Activated B cell treated with CpG ODN at 0.5 μM for 24 hours (primary cell): ENCODE results near the gene EML1. TPM values are rescaled to one million over a fixed set of nuclear protein-coding genes. Genes with fewer than 3 reads are reported as not detected.

Experiments
- ATAC-seq: fragments of 200-7000 bp; cut with Tn5 transposase; one replicate; pipeline ENCODE4 v1.10.0; 2021; ENCODE audit warnings: low read depth, mild to moderate bottlenecking, moderate library complexity
- CTCF ChIA-PET: fragments of 350-600 bp; sonication (Branson Sonifier 250); formaldehyde crosslinking; loops from one replicate; lab custom pipeline; 2021; ENCODE audit warnings: antibody characterized with exemption; lab: Charles Lee
- POLR2A ChIA-PET: fragments of 350-600 bp; sonication (Branson Sonifier 250); formaldehyde crosslinking; loops from one replicate; lab custom pipeline; 2021; ENCODE audit warnings: antibody characterized with exemption; lab: Charles Lee
- DNase-seq: peaks from one replicate; pipeline ENCODE4 v3.0.0; 2022
- H3K27ac Mint-ChIP-seq: one replicate; pipeline ENCODE4 v1.8.0; 2020; ENCODE audit warnings: mixed read lengths
- H3K27me3 Mint-ChIP-seq: one replicate; pipeline ENCODE4 v1.8.0; 2021; ENCODE audit warnings: mixed read lengths
- H3K36me3 Mint-ChIP-seq: one replicate; pipeline ENCODE4 v1.8.0; 2021; ENCODE audit warnings: low read depth, mixed read lengths
- H3K4me1 Mint-ChIP-seq: one replicate; pipeline ENCODE4 v1.8.0; 2021; ENCODE audit warnings: mixed read lengths
- H3K4me3 Mint-ChIP-seq: one replicate; pipeline ENCODE4 v1.8.0; 2020; ENCODE audit warnings: mild to moderate bottlenecking, mixed read lengths
- H3K9me3 Mint-ChIP-seq: one replicate; pipeline ENCODE4 v1.8.0; 2020; ENCODE audit warnings: mixed read lengths
- intact Hi-C: fragments of 100-400 bp; cut with micrococcal nuclease; formaldehyde crosslinking; loops from one replicate; pipeline ENCODE4 v1.15.1; 2024
- total RNA-seq: library from RNA; stranded (reverse); gene quantifications from 2 replicates; pipeline ENCODE4 v1.2.3, GENCODE V29; 2022
- TF ChIP-seq, protein P1 (sequence below): fragments of 200-600 bp; IDR thresholded peaks from one replicate; pipeline ENCODE4 v1.8.0; 2022; ENCODE audit warnings: antibody characterized with exemption, mild to moderate bottlenecking

EML1 gene
- total RNA-seq, 1 donor from 2014 or later = not detected

DNA sequence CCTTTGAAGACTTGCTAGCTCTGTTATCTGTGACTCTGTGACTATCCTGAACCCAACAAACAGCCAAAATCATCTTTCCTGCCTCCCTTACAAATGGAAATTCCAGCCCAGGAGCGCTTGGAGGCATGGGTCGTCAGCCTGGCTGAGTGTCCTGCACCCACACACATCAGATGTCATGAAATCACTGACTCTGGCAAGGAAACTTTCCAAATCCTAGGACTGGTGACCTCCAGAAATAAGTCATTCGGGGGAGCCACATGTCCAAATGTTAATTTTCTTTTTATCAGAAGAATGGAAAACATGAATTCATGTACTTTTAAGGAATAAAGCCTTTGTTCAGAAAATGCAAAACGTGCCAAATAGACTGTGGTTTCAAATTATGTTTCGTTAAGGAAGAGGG lies 175.7 kb downstream of the EML1 start:
- intact Hi-C loops = no loop called here
- TF ChIP-seq, protein P1, sequence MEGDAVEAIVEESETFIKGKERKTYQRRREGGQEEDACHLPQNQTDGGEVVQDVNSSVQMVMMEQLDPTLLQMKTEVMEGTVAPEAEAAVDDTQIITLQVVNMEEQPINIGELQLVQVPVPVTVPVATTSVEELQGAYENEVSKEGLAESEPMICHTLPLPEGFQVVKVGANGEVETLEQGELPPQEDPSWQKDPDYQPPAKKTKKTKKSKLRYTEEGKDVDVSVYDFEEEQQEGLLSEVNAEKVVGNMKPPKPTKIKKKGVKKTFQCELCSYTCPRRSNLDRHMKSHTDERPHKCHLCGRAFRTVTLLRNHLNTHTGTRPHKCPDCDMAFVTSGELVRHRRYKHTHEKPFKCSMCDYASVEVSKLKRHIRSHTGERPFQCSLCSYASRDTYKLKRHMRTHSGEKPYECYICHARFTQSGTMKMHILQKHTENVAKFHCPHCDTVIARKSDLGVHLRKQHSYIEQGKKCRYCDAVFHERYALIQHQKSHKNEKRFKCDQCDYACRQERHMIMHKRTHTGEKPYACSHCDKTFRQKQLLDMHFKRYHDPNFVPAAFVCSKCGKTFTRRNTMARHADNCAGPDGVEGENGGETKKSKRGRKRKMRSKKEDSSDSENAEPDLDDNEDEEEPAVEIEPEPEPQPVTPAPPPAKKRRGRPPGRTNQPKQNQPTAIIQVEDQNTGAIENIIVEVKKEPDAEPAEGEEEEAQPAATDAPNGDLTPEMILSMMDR = no peak
- H3K9me3 Mint-ChIP-seq = no peaks in the 10 kb centered on the region
- no peak overlapping the region for H3K27ac Mint-ChIP-seq
- no peak for DNase-seq
- peaks cover 12% of the 10 kb centered on the region for H3K4me1 Mint-ChIP-seq
- peaks cover 50% of the 10 kb centered on the region for H3K27me3 Mint-ChIP-seq
- no peak overlapping the region for H3K4me3 Mint-ChIP-seq
- ChIA-PET CTCF (interaction anchor here (0.7 kb wide), 1 partner anchor 13 kb away, joined by 3 read pairs; no protein-coding TSS in a partner anchor), POLR2A (no interaction called here)
- no peaks in the 10 kb centered on the region for H3K36me3 Mint-ChIP-seq
- ATAC-seq = no peak

DNA sequence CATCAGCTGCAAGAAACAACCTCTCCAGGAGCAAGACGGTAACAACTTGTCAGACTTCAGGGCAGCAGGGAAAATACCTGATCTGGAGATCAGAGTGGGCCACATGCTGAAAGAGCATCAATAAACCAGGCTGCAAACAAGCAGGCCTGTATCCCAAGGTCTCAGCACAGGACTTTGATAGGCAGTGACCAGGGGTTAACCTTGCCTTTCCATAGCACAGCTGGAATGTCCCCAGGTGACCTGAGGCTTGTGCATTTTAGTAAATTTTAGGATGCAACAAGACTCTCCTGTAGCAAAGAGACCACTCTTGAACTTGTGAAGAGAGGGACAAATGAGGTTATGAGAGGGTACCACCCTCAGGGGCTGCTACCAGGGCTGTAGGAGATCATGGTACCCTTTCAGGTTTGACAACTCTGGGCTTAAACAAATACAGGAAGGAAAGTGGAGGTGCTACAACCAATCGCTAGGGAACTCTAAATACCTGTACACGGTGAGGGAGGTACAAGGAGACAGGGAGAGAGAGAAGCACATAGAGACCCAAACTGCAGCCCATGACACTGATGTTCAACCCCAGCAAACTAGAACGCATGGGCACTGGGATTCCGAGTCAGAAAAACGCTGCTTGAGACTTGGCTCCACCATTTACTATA lies 176.6 kb downstream of the EML1 start:
- CTCF ChIA-PET = interaction anchor here (0.7 kb wide), 1 partner anchor 12 kb away, joined by 3 read pairs; no protein-coding TSS in a partner anchor
- intact Hi-C loops = loop anchor here (5.0 kb wide), 1 partner anchor 287 kb away; the partner anchor contains the start of gene CYP46A1
- DNase-seq (no peak), ATAC-seq (no peak)
- Mint-ChIP-seq H3K9me3 (no peaks in the 10 kb centered on the region), H3K27me3 (peaks cover 52% of the 10 kb centered on the region), H3K36me3 (no peaks in the 10 kb centered on the region), H3K4me3 (peak overlapping the region; percentile 76), H3K27ac (no peak overlapping the region), H3K4me1 (peaks cover 12% of the 10 kb centered on the region)
- POLR2A ChIA-PET = no interaction called here
- TF ChIP-seq, protein P1 = no peak

DNA sequence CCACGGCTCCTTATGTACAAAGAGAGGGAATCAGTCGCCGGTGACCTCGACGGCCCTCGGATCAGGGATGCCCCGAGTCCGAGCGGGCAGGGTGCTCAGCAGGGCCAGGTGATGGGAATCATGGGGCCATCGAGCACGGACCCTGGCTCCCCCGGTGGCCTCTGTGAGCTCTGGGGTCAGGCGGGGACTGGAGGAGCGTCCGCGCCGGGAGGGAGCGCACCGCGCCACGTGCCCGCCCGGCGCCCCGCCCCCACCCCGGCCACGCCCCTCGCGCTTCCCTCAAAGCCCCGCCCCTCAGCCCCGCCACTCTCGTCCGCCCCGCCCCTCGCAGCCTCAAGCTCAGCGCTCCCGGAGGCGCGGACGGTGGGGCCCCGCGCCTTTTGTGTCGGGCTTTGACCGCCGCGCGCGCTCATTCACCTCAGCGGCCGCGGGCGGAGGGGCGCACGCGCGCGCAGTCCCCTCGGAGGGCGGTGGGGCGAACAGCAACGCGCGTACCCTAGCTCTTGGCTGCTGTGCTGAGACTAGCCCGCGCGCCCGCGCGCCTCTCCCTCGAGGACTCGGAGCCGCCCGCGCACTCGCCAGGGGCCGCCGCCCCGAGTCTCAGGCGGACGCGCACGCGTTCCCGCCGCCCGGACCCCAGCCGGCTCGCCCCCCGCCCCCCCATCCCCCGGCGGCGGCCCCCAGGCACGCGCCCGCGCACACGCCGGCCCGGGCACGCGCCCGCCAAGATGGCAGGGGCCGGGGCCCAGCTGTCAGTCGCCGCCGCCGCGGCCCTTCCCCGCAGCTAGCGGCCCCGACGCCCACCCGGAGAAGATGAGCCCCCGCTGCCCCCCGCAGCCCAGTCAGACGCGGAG lies 178.1 kb downstream of the EML1 start:
- peak; percentile 90 for ATAC-seq
- CTCF ChIA-PET = no interaction called here
- intact Hi-C loops = loop anchor here (1.0 to 5.0 kb wide), 4 partner anchors 11 to 367 kb away; partner anchors contain the start of genes CCDC85C and CYP46A1
- Mint-ChIP-seq H3K27ac (no peak overlapping the region), H3K9me3 (no peaks in the 10 kb centered on the region), H3K27me3 (peaks cover 46% of the 10 kb centered on the region), H3K4me3 (peak overlapping the region; percentile 76), H3K36me3 (no peaks in the 10 kb centered on the region), H3K4me1 (peaks cover 12% of the 10 kb centered on the region)
- peak; percentile 68 for DNase-seq
- POLR2A ChIA-PET = interaction anchor here (0.6 to 1.2 kb wide), 3 partner anchors 8 to 490 kb away, joined by 3 to 4 read pairs (median 3); partner anchors contain the start of genes CCNK, EVL and SETD3
- TF ChIP-seq, protein P1 = no peak

DNA sequence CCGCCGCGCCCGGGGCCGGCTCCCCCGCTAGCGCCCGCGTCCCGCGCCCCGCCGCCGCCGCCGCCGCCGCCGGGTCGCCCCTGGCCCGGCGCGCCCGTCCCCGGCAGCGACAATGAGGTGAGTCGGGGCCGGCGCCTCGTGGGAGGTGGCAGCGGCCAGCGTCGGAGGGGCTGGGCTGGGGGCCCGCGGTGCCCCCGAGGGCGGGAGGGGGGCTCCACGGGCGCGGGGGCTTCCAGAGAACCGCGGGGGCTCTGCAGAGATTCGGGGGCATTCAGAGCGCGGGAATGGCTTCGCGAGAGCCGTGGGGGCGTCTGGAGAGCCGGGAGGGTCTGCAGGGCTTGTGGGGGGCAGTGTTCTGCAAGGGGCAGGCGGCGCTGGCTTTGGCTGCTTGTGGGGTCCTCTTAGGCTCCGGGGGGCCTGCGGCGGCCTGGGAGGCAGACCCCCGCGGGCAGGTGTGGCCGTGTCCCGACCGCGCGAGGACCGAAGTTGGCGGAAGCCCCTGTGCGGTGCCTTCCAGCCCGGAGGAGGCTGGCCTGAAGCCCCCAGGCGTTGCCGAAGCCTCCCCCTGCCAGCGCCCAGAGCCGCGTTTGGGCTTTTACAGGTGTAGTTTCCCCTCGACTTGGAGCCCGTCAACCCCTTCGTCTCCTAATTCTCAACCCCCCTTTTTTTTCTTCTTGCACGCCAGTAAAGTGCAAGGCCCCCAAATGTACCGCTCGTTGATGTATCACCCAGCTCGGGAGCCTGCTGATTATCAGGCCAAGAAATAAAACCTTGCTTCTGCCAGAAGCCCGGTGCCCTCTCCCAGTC lies 178.9 kb downstream of the EML1 start:
- DNase-seq (no peak), ATAC-seq (peak; percentile 23)
- CTCF ChIA-PET = interaction anchor here (1.0 kb wide), 1 partner anchor 11 kb away, joined by 4 read pairs; no protein-coding TSS in a partner anchor
- no peaks in the 10 kb centered on the region for H3K36me3 Mint-ChIP-seq
- intact Hi-C loops = loop anchor here (1.0 to 5.0 kb wide), 4 partner anchors 10 to 368 kb away; partner anchors contain the start of genes CCDC85C and CYP46A1
- peak overlapping the region; percentile 85 for H3K4me3 Mint-ChIP-seq
- TF ChIP-seq, protein P1 = no peak
- H3K4me1 Mint-ChIP-seq = peaks cover 12% of the 10 kb centered on the region
- no peak overlapping the region for H3K27ac Mint-ChIP-seq
- peaks cover 47% of the 10 kb centered on the region for H3K27me3 Mint-ChIP-seq
- POLR2A ChIA-PET = interaction anchor here (1.2 kb wide), 1 partner anchor 94 kb away, joined by 4 read pairs; the partner anchor contains the start of gene EVL
- no peaks in the 10 kb centered on the region for H3K9me3 Mint-ChIP-seq
